Activated naive CD4-positive, alpha-beta T cell treated with anti-CD3 and anti-CD28 coated beads, Interleukin-2, amount 10 ng/mL, durations not matched to agents 7 days and 5 days (primary cell): ENCODE measurements around the gene GNAL.
A peak's percentile ranks its signal among the peaks of the same experiment; 100 is the strongest.
"Not testable (repeated sequence)": the region's sequence is repeated elsewhere in the genome, so short reads cannot be mapped to it uniquely, and the experiment has no call there.

Source experiments
- CTCF ChIA-PET: fragments of 350-600 bp; sonication (Branson Sonifier 250); formaldehyde crosslinking; loops from one replicate; lab custom pipeline; 2021; ENCODE audit warnings: antibody characterized with exemption; lab: Charles Lee
- DNase-seq: peaks from one replicate; pipeline ENCODE4 v3.0.0-alpha.2; 2020
- H3K27ac Mint-ChIP-seq: one replicate; pipeline ENCODE4 v1.8.0; 2021; ENCODE audit warnings: mild to moderate bottlenecking, moderate library complexity, mixed read lengths
- H3K27me3 Mint-ChIP-seq: one replicate; pipeline ENCODE4 v1.8.0; 2021; ENCODE audit warnings: mild to moderate bottlenecking, mixed read lengths
- H3K36me3 Mint-ChIP-seq: one replicate; pipeline ENCODE4 v1.8.0; 2021; ENCODE audit warnings: mixed read lengths
- H3K4me1 Mint-ChIP-seq: one replicate; pipeline ENCODE4 v1.8.0; 2021; ENCODE audit warnings: mixed read lengths
- H3K4me3 Mint-ChIP-seq: one replicate; pipeline ENCODE4 v1.8.0; 2021; ENCODE audit warnings: mild to moderate bottlenecking, moderate library complexity, mixed read lengths
- H3K9me3 Mint-ChIP-seq: one replicate; pipeline ENCODE4 v1.8.0; 2021; ENCODE audit warnings: mixed read lengths

Gene GNAL

DNA sequence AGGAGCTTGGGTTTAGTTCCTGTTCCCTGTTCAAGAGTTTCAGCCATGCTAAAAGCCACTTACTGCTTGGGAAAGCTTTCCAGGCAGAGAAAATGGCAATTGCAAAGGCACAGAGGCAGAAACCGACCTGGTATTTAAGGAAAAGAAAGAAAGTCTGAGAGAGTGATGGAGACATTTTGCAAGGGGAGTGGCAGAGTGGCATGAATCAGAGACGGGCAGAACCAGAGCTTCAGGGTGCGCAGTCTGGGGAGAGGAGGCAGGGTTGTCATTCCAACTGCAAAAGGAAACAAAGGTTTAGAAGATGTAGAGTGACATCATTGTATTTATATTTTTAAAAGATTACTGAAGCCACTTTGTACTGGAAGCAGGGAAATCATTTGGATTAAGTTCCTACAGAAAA lies 14.9 kb upstream of the GNAL start:
- Mint-ChIP-seq H3K27ac (no peak overlapping the region), H3K9me3 (no peaks in the 10 kb centered on the region), H3K4me1 (no peaks in the 10 kb centered on the region), H3K4me3 (no peak overlapping the region), H3K27me3 (peaks cover 11% of the 10 kb centered on the region), H3K36me3 (no peaks in the 10 kb centered on the region)
- no peak for DNase-seq
- CTCF ChIA-PET: interaction anchor here (0.6 kb wide), 1 partner anchor 370 kb away, joined by 3 read pairs; no protein-coding TSS in a partner anchor

DNA sequence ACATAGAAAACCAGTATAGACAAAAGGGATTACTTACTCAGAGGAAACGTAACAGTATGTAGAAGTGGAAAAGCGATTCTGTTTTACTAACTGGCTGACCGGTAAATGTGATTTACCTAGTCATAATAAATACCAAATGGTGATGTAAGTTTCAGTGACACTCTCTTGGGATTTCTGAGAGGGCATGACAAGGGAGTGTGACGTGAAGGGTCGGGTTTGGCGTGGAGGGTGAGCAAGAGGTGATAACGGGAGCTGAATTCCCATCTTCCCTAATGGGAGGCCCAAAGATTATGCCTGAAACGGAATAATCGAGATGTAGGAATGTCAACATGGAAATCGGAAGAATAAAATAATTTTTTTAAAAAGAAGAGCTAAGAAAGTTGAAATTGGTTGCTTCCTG lies 12.7 kb upstream of the GNAL start:
- Mint-ChIP-seq H3K27ac (no peak overlapping the region), H3K4me3 (no peak overlapping the region), H3K36me3 (no peaks in the 10 kb centered on the region), H3K9me3 (no peaks in the 10 kb centered on the region), H3K4me1 (no peaks in the 10 kb centered on the region), H3K27me3 (peaks cover 14% of the 10 kb centered on the region)
- CTCF ChIA-PET: interaction anchor here (0.6 kb wide), 1 partner anchor 259 kb away, joined by 3 read pairs; no protein-coding TSS in a partner anchor
- DNase-seq: no peak

DNA sequence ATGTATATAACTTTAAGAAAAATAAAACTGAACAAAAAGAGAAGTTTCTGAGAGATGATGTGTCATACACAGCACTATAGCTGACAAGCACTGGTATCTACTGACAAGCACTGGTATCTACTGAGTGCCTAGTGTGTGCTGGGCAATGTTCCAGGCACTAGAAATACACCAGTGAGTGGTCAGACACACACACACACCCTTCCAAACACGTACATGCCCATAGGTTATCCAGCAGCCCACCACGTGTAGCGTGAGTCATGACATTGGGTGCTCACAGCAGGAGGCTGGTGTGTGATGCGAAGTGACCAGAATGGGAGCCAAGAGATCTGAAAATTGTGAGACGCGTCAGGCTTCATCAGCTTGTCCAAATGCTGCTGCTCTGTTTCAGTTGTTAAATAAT lies 12.2 kb upstream of the GNAL start:
- CTCF ChIA-PET: interaction anchor here (0.6 to 1.1 kb wide), 2 partner anchors 21 to 258 kb away, joined by 3 to 7 read pairs; no protein-coding TSS in a partner anchor
- Mint-ChIP-seq H3K27ac (no peak overlapping the region), H3K27me3 (peaks cover 14% of the 10 kb centered on the region), H3K4me1 (no peaks in the 10 kb centered on the region), H3K4me3 (no peak overlapping the region), H3K36me3 (no peaks in the 10 kb centered on the region), H3K9me3 (no peaks in the 10 kb centered on the region)
- DNase-seq: no peak

DNA sequence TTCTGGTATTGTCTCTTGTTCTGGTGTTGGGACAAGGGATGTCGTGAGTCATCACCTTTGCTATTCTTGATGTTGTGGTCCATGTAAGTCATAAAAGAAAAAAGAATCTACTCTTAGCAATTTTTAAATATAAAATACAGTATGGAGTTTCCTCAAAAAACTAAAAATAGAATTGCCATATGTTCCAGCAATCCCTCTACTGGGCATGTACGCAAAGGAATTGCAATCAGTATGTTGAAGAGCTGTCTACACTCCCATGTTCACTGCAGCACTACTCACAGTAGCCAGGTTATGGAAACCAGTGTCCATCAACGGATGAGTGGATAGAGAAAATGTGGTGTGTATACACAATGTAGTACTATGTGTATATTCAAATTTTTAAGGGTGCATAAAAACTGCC lies 10.9 kb upstream of the GNAL start:
- DNase-seq: no peak
- Mint-ChIP-seq H3K4me3 (no peak overlapping the region), H3K9me3 (no peaks in the 10 kb centered on the region), H3K27ac (no peak overlapping the region), H3K4me1 (no peaks in the 10 kb centered on the region), H3K36me3 (no peaks in the 10 kb centered on the region), H3K27me3 (peaks cover 14% of the 10 kb centered on the region)
- CTCF ChIA-PET: interaction anchor here (1.1 kb wide), 1 partner anchor 22 kb away, joined by 7 read pairs; no protein-coding TSS in a partner anchor

DNA sequence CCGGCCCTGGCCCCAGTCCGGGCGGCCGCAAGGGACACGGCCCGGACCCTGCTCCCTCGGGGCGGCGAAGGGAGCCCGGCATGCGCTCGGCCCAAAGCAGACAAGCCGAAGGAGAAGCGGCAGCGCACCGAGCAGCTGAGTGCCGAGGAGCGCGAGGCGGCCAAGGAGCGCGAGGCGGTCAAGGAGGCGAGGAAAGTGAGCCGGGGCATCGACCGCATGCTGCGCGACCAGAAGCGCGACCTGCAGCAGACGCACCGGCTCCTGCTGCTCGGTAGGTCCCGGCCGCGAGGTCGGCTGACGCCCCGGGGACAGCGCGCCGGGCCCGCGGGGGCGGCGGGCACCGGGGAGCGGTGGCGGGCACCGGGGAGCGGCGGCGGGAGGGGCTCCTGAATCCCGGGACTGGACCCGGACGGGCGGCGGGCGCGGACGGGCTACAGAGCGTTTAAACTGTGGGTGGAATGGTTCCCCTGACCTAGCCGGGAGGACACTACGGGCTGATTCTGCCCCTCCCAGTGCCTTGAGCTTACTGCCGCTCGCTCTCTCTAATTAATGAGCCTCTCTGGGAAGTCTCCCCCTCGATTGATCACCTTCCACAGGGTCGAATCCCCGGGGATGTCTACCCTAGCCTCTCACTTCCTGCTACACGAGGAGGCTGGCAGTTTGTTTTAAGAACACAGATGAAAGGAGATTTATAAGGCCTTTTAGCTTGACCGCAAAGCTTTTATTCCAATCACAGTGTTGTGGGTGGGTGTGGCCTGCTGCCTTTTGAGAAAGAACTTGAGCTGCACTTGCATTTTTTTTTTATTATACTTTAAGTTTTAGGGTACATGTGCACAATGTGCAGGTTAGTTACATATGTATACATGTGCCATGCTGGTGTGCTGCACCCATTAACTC lies 853 bp downstream of the GNAL start:
- H3K9me3 Mint-ChIP-seq: no peaks in the 10 kb centered on the region
- H3K4me1 Mint-ChIP-seq: peaks cover 12% of the 10 kb centered on the region
- peaks cover 40% of the 10 kb centered on the region for H3K27me3 Mint-ChIP-seq
- CTCF ChIA-PET: interaction anchor here (0.6 to 1.3 kb wide), 2 partner anchors 35 to 924 kb away, joined by 3 to 5 read pairs; no protein-coding TSS in a partner anchor
- DNase-seq: peak; percentile 27
- H3K27ac Mint-ChIP-seq: no peak overlapping the region
- no peaks in the 10 kb centered on the region for H3K36me3 Mint-ChIP-seq
- peak overlapping the region; percentile 57 for H3K4me3 Mint-ChIP-seq

DNA sequence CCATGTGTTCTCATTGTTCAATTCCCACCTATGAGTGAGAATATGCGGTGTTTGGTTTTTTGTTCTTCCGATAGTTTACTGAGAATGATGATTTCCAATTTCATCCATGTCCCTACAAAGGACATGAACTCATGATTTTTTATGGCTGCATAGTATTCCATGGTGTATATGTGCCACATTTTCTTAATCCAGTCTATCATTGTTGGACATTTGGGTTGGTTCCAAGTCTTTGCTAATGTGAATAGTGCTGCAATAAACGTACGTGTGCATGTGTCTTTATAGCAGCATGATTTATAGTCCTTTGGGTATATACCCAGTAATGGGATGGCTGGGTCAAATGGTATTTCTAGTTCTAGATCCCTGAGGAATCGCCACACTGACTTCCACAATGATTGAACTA lies 1.6 kb downstream of the GNAL start:
- not testable (repeated sequence) for H3K36me3 Mint-ChIP-seq, H3K4me3 Mint-ChIP-seq, H3K27ac Mint-ChIP-seq, DNase-seq, H3K9me3 Mint-ChIP-seq
- CTCF ChIA-PET: interaction anchor here (1.3 kb wide), 1 partner anchor 35 kb away, joined by 5 read pairs; no protein-coding TSS in a partner anchor
- Mint-ChIP-seq H3K27me3 (peaks cover 40% of the 10 kb centered on the region), H3K4me1 (peaks cover 12% of the 10 kb centered on the region)

DNA sequence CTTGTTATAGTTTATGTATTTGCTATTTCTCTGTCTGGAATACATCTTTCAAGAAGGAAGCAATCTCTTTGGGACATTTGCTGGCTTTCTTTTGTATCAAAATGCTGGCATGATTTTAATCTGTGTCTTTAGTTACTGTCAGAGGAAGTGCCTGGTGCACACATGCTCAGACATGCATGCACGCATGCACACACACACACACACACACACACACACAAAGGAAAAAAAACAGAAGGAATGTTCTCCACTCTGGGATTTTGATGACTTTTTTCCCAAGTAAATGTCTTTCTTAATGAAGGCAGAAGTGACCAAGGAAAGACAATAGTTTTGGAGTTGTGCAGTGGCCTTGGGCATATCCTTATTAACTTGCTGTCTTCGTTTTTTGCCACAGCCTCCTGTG lies 6.7 kb downstream of the GNAL start:
- Mint-ChIP-seq H3K9me3 (no peaks in the 10 kb centered on the region), H3K4me1 (no peaks in the 10 kb centered on the region), H3K36me3 (no peaks in the 10 kb centered on the region), H3K4me3 (no peak overlapping the region), H3K27ac (no peak overlapping the region), H3K27me3 (peaks cover 27% of the 10 kb centered on the region)
- DNase-seq: no peak
- CTCF ChIA-PET: no interaction called here

DNA sequence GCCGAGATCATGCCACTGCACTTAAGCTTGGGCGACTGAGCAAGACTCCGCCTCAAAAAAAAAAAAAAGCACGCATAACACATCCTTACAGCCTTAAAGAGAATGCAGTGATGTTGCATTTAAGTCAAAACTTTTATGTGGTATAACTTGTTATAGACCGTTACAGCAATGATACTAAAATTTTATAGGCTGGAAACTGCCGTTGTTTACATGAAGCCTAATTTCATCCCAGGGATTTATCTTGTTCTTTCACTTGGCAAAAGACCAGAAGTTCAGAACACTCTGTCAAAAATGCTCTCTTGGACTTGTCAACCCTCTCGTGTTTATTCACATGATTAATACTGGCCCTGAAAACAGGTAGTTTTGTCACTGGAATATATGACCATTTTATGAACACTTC lies 7.4 kb downstream of the GNAL start:
- no peaks in the 10 kb centered on the region for H3K9me3 Mint-ChIP-seq

DNA sequence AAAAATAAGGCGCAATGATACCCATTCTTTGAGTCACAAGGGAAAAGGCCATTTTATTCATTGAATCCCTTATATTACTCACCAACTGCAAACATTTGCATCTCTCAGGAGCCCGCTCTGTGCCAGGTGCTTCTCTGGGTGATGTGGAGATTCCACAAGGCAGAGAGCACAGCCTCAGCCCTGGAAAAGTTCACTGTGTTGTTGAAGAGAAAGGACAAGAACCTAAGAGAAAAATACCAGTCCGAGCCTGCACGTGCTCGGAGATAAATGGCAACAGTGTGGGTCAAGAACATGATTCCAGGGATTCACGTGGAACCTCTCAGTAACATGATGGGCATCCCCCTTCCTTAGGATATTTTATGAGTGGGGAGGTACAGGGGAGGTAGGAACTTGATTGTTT lies 11.8 kb downstream of the GNAL start:
- CTCF ChIA-PET: interaction anchor here (1.5 kb wide), 1 partner anchor 32 kb away, joined by 5 read pairs; no protein-coding TSS in a partner anchor
- Mint-ChIP-seq H3K36me3 (no peaks in the 10 kb centered on the region), H3K27ac (no peak overlapping the region)

More for the DNA sequence above, 7.4 kb downstream of the GNAL start:
- H3K27ac Mint-ChIP-seq: no peak overlapping the region
- no peaks in the 10 kb centered on the region for H3K4me1 Mint-ChIP-seq
- CTCF ChIA-PET: no interaction called here
- no peak for DNase-seq
- no peak overlapping the region for H3K4me3 Mint-ChIP-seq
- H3K36me3 Mint-ChIP-seq: no peaks in the 10 kb centered on the region
- H3K27me3 Mint-ChIP-seq: peaks cover 27% of the 10 kb centered on the region

DNA sequence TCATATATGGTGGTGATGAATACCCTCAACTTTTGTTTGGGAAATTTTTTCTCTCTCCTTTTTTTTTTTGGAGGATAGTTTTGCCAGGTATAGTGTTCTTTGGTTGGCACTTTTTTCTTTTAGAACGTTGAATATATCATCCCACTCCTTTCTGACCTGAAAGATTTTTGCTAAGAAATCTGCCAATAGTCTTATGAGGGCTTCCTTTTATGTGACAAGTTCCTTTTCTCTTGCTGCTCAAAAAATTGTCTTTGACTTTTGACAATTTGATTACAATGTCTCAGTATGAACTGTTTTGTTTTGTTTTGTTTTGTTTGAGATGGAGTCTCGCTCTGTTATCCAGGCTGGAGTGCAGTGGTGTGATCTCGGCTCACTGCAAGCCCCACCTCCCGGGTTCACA lies 21.5 kb downstream of the GNAL start:
- no peaks in the 10 kb centered on the region for H3K9me3 Mint-ChIP-seq
- H3K27ac Mint-ChIP-seq: no peak overlapping the region
- DNase-seq: no peak
- H3K27me3 Mint-ChIP-seq: peaks cover 11% of the 10 kb centered on the region
- H3K36me3 Mint-ChIP-seq: no peaks in the 10 kb centered on the region
- no peaks in the 10 kb centered on the region for H3K4me1 Mint-ChIP-seq
- CTCF ChIA-PET: interaction anchor here (0.9 kb wide), 1 partner anchor 17 kb away, joined by 3 read pairs; no protein-coding TSS in a partner anchor
- H3K4me3 Mint-ChIP-seq: no peak overlapping the region

More for the DNA sequence above, 11.8 kb downstream of the GNAL start:
- Mint-ChIP-seq H3K4me1 (no peaks in the 10 kb centered on the region), H3K4me3 (no peak overlapping the region), H3K9me3 (no peaks in the 10 kb centered on the region), H3K27me3 (peaks cover 16% of the 10 kb centered on the region)
- no peak for DNase-seq

DNA sequence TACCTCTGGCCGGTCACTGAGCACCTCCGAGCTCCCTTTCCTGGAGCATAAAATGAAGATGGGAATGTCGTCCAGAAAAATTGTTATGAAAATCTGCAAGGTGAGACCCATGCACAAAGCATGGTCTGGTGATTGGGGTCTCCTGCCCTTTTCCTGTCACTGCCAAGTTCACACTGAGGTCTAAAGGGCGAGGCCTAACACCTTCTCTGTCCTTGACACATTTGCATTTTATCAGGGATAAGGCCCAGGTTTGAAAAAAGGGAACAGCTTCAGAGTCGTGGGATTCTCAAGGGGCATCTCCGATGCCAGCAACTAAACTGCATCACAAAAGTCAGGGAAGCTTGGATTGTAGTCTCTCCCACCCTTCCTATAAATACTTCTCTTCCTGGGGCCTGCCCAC lies 24.7 kb downstream of the GNAL start:
- CTCF ChIA-PET: no interaction called here
- Mint-ChIP-seq H3K4me1 (no peaks in the 10 kb centered on the region), H3K36me3 (no peaks in the 10 kb centered on the region), H3K4me3 (no peak overlapping the region), H3K27ac (no peak overlapping the region), H3K9me3 (no peaks in the 10 kb centered on the region), H3K27me3 (peaks cover 11% of the 10 kb centered on the region)
- DNase-seq: no peak

DNA sequence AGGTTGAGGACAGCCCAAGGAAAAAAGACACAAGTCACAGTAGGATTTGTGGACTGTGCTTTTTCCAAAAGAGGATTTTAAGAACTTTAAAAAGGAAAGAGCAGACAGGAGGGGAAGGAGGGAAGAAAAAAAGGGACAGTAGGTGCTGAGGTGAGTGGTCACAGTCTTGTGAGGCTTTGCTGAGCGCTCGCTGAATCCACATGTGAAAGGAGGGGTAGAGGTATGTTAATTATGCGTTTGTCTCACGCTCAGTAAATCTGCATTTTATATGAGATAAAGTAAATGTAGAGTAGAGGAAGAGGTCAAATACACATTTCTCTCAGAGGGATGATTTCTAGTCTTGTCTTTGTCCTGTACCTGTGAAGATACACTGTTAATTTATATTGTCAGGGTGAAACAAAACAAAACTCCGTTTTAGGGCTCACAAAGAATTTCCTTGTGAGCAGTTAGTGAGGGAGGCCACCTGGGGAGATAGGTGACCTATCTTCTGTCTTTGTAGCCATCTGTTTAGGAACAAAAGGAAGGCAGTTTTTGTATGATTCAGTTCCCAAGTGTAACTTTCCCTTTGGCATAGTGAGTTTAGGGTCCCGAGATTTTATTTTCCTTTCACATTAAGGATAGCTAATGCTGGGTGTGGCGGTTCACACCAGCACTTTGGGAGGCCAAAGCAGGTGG lies 25.3 kb downstream of the GNAL start:
- Mint-ChIP-seq H3K4me1 (no peaks in the 10 kb centered on the region), H3K9me3 (no peaks in the 10 kb centered on the region), H3K27me3 (peaks cover 11% of the 10 kb centered on the region), H3K27ac (no peak overlapping the region), H3K36me3 (no peaks in the 10 kb centered on the region), H3K4me3 (no peak overlapping the region)
- CTCF ChIA-PET: no interaction called here
- DNase-seq: no peak

DNA sequence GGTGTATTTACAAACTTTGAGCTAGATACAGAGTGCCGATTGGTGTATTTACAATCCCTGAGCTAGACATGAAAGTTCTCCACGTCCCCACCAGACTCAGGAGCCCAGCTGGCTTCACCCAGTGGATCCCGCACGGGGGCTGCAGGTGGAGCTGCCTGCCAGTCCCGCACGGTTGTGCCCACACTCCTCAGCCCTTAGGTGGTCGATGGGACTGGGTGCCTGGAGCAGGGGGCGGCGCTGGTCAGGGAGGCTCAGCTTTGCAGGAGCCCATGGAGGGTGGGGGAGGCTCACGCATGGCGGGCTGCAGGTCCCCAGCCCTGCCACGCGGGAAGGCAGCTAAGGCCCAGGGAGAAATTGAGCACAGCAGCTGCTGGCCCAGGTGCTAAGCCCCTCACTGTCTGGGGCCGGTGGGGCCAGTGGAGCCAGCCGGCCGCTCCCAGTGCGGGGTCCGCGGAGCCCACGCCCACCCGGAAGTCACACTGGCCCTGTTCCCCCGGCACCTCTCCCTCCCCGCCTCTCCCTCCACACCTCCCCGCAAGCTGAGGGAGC lies 27.8 kb downstream of the GNAL start:
- H3K27ac Mint-ChIP-seq, H3K36me3 Mint-ChIP-seq, H3K4me1 Mint-ChIP-seq, H3K9me3 Mint-ChIP-seq, DNase-seq, H3K4me3 Mint-ChIP-seq, CTCF ChIA-PET, H3K27me3 Mint-ChIP-seq: not testable (repeated sequence)

DNA sequence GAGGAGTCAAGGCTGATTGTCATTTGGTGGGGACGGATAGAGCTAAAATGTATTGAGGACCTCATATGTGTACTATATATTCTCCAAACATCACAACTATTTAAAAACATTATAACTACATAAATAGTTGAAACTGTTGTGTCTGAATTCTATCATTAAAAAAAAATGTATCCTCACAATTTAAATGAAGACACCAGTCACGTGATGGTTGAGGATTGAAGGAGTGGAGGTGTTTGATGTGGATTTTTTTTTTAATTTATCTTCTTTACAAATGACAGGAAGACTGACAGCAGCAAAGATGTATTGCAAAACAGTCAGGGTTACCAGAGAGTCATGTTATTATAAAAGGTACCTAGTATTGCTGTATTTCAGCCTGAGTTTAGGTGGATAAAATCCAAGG lies 30.0 kb downstream of the GNAL start:
- no peak for DNase-seq
- no peaks in the 10 kb centered on the region for H3K36me3 Mint-ChIP-seq
- no peaks in the 10 kb centered on the region for H3K27me3 Mint-ChIP-seq
- CTCF ChIA-PET: no interaction called here
- no peak overlapping the region for H3K27ac Mint-ChIP-seq
- no peak overlapping the region for H3K4me3 Mint-ChIP-seq
- no peaks in the 10 kb centered on the region for H3K9me3 Mint-ChIP-seq
- no peaks in the 10 kb centered on the region for H3K4me1 Mint-ChIP-seq
